Ovary (tissue), 9 donors: ENCODE results near the gene GUCA2B. TPM values are rescaled to one million over a fixed set of nuclear protein-coding genes. Genes with fewer than 3 reads are reported as not detected.

Experiments used
- DNase-seq, 5 donors: peaks; one replicate each; pipeline ENCODE4 v3.0.0-alpha.2; 2019 to 2020
- H3K27ac ChIP-seq, 2 donors: fragments of 200-600 bp; one replicate each; pipeline versions ENCODE4 v1.5.1 to v1.8.0; 2019 to 2022
- H3K27me3 ChIP-seq: fragments of 200-600 bp; one replicate; pipeline ENCODE4 v1.8.0; 2022
- H3K36me3 ChIP-seq: fragments of 200-600 bp; sonication (generic); one replicate; pipeline ENCODE4 v1.5.1; 2019
- H3K4me1 ChIP-seq: one replicate; pipeline ENCODE4 v1.8.1; 2013; ENCODE audit warnings: mild to moderate bottlenecking, moderate library complexity; ENCODE audit not compliant: insufficient read depth
- H3K4me3 ChIP-seq: fragments of 200-600 bp; sonication (generic); one replicate; pipeline ENCODE4 v1.5.1; 2017
- H3K9me3 ChIP-seq, 2 donors: fragments of 200-600 bp in 1 of 2; sonication (generic) in 1 of 2; one replicate each; pipeline versions ENCODE4 v1.5.1 to v1.8.1; 2013 to 2019; ENCODE audit warnings: mild to moderate bottlenecking in 1 of 2, moderate library complexity in 1 of 2
- EP300 ChIP-seq: sonication (generic); formaldehyde crosslinking; IDR thresholded peaks from one replicate; pipeline ENCODE4 v1.6.1; 2017; ENCODE audit warnings: antibody characterized with exemption
- POLR2A ChIP-seq: fragments of 450-650 bp; IDR thresholded peaks from one replicate; pipeline ENCODE4 v1.6.1; 2017; ENCODE audit warnings: antibody characterized with exemption, mild to moderate bottlenecking, moderate library complexity
- WGBS, 3 donors: extraction: QIAGEN DNeasy Blood & Tissue Kit in 1 of 3; methylation state at CpG; one replicate each; pipeline versions ENCODE4 v1.1.5 to v1.1.7; 2013 to 2017; 5-methylcytosine and 5-hydroxymethylcytosine counted together
- intact Hi-C, 4 donors: fragments of 100-400 bp; cut with DNase I; formaldehyde crosslinking; loops; one replicate each; pipeline versions ENCODE4 v1.11.0 to v1.15.1; 2022 to 2023
- polyA plus RNA-seq, 2 donors: library from polyadenylated mRNA; stranded (reverse); fragments of 200-250 nt in 1 of 2; fragments of 350-450 nt in 1 of 2; fragmentation: Illumina TruSeq in 1 of 2; extraction: RNeasy Lipid Tissue Mini Kit (QIAGEN cat#74804) in 1 of 2; gene quantifications; one replicate each; pipeline ENCODE4 v1.2.3, GENCODE V29; 2013 to 2014
- total RNA-seq, 7 donors: library from RNA; depleted of rRNA in 2 of 7; stranded (reverse); fragments of >200 nt in 2 of 7; fragmentation: NEBNext Ultra II Directional in 3 of 7; extraction: Animal tissue kit (Norgen Biotek cat#: 25700) in 3 of 7; gene quantifications; one replicate each; pipeline versions ENCODE4 v1.1.0 to v1.2.4, GENCODE V29; 2016 to 2023
- TF ChIP-seq, protein P1 (sequence below), 3 donors: fragments of 450-650 bp in 2 of 3; fragments of 200-600 bp in 1 of 3; IDR thresholded peaks; one replicate each; pipeline versions ENCODE4 v1.5.1 to v1.8.0; 2016 to 2022; ENCODE audit warnings: antibody characterized with exemption in 3 of 3, mild to moderate bottlenecking in 1 of 3
- donor health status: DM: no; HTN: no; CAD: no; lungs with moderate emphysema.
- donor health status: DM: no; HTN: no; CAD: no.
- donor health status: Bipolar disorder and iron deficiency.
- donor health status: DM: yes; HTN: yes; CAD: no.
- donor health status: DM: no; HTN: no; CAD: no.
- donor health status: DM: yes; HTN: yes; CAD: no.

The GUCA2B gene
- total and polyA plus RNA-seq, 9 donors, result not detected

- intact Hi-C loops, result no loop called here
- TF ChIP-seq EP300, result no peak
- TF ChIP-seq, protein P1, sequence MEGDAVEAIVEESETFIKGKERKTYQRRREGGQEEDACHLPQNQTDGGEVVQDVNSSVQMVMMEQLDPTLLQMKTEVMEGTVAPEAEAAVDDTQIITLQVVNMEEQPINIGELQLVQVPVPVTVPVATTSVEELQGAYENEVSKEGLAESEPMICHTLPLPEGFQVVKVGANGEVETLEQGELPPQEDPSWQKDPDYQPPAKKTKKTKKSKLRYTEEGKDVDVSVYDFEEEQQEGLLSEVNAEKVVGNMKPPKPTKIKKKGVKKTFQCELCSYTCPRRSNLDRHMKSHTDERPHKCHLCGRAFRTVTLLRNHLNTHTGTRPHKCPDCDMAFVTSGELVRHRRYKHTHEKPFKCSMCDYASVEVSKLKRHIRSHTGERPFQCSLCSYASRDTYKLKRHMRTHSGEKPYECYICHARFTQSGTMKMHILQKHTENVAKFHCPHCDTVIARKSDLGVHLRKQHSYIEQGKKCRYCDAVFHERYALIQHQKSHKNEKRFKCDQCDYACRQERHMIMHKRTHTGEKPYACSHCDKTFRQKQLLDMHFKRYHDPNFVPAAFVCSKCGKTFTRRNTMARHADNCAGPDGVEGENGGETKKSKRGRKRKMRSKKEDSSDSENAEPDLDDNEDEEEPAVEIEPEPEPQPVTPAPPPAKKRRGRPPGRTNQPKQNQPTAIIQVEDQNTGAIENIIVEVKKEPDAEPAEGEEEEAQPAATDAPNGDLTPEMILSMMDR (IDR thresholded peaks at IDR 0.05), result no peak
- TF ChIP-seq POLR2A, result no peak
- WGBS, 3 donors, result 91 to 93% (median 92%) methylated on average over 6 of the region's 6 CpGs
- Histone ChIP-seq H3K27me3 (no peaks in the 10 kb centered on the region), H3K36me3 (no peaks in the 10 kb centered on the region), H3K4me1 (peaks cover 3% of the 10 kb centered on the region), H3K27ac (no peak overlapping the region), H3K4me3 (no peak overlapping the region), H3K9me3 (no peaks in the 10 kb centered on the region)
- DNase-seq, result no peak
Observed at GRCh38 chr1:42127767-42128166, 25.4 kb upstream of the GUCA2B start.

DNA sequence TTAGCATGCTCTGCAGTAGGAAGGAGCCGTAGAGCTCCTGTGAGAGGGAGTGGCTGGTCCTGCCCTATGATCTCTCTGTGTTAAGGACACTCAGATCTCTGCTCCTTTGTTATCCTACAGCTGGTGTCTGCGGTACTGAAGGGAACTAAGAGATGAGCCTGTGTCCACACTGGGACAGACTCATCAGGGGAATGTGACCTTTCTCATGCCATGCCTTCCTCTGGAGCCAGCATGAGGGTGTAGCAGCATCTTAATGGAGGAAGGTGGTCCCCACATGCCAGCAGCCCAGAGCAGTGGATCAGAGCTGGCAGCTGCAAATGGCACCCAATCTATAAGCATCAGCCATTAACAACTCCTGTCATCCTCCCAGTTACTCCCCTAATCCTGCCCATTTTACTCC is 24.7 kb upstream of the GUCA2B start:
- peaks cover 3% of the 10 kb centered on the region for H3K4me1 ChIP-seq
- H3K27ac ChIP-seq, result no peak overlapping the region
- H3K36me3 ChIP-seq, result no peaks in the 10 kb centered on the region
- DNase-seq, result no peak
- TF ChIP-seq, protein P1 (IDR thresholded peaks at IDR 0.05), result no peak
- TF ChIP-seq POLR2A, result no peak
- no peak for TF ChIP-seq EP300
- intact Hi-C loops, result no loop called here
- no peaks in the 10 kb centered on the region for H3K9me3 ChIP-seq
- no peak overlapping the region for H3K4me3 ChIP-seq
- WGBS, 3 donors, result 30 to 53% (median 42%) methylated on average over 2 of the region's 2 CpGs
- H3K27me3 ChIP-seq, result no peaks in the 10 kb centered on the region

- WGBS, 3 donors, result 70% methylated on average over 3 of the region's 3 CpGs
- DNase-seq, result no peak
- Histone ChIP-seq H3K36me3 (no peaks in the 10 kb centered on the region), H3K4me1 (peaks cover 3% of the 10 kb centered on the region), H3K9me3 (no peaks in the 10 kb centered on the region), H3K27ac (no peak overlapping the region), H3K27me3 (no peaks in the 10 kb centered on the region), H3K4me3 (no peak overlapping the region)
- intact Hi-C loops, result no loop called here
- TF ChIP-seq EP300 (no peak), POLR2A (no peak)
- TF ChIP-seq, protein P1 (IDR thresholded peaks at IDR 0.05), result no peak
Observed at GRCh38 chr1:42128964-42129363, 24.2 kb upstream of the GUCA2B start.

DNA sequence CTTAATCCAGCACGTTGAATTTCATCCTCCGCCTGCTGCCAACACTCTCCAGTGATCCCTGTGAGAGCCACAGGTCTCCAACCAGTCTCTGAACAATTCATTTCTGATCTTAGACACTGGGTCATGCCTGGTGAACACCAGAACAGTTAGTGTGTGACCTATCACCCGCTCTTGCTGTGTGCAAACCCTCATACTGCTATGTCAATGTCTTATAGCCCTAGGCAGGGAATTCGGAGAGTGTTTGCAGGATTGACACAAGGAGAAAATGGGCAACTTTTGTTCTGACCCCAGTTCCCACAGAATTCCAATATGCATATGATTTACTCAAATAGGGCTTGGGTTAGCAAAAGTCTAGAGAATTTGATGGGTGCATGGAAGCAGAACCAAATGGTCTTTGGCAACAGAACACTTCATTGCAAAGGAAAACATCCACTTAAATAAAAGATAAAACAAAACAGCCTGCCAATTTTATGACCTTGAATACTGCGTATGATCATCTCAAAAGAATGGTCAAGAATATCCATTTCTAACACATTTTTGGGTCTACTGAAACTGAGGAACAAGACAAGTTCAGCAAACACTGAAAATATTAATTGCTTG is 23.0 kb upstream of the GUCA2B start:
- H3K27me3 ChIP-seq, result no peaks in the 10 kb centered on the region
- H3K4me1 ChIP-seq, result peaks cover 3% of the 10 kb centered on the region
- WGBS, 3 donors, result 35 to 43% (median 41%) methylated on average over 5 of the region's 5 CpGs
- no peak overlapping the region for H3K4me3 ChIP-seq
- intact Hi-C loops, result no loop called here
- no peak overlapping the region for H3K27ac ChIP-seq
- TF ChIP-seq POLR2A, result no peak
- TF ChIP-seq, protein P1 (IDR thresholded peaks at IDR 0.05), result no peak
- no peak for TF ChIP-seq EP300
- H3K9me3 ChIP-seq, result no peaks in the 10 kb centered on the region
- H3K36me3 ChIP-seq, result no peaks in the 10 kb centered on the region
- no peak for DNase-seq
